Stimulated activated CD8-positive, alpha-beta memory T cell treated with anti-CD3 and anti-CD28 coated beads, Interleukin-15, amount 100 ng/mL, for 4 hours (primary cell): ENCODE results near the gene CPAMD8.
A peak's percentile ranks its signal among the peaks of the same experiment; 100 is the strongest.

Source experiments
- DNase-seq, 2 donors: peaks; one replicate each; pipeline ENCODE4 v3.0.0-alpha.2; 2020; ENCODE audit warnings: low read depth in 2 of 2

The CPAMD8 gene

GRCh38 chr19:16920816-16921529 is 105.6 kb downstream of the CPAMD8 start:
- DNase-seq, result no peak

DNA sequence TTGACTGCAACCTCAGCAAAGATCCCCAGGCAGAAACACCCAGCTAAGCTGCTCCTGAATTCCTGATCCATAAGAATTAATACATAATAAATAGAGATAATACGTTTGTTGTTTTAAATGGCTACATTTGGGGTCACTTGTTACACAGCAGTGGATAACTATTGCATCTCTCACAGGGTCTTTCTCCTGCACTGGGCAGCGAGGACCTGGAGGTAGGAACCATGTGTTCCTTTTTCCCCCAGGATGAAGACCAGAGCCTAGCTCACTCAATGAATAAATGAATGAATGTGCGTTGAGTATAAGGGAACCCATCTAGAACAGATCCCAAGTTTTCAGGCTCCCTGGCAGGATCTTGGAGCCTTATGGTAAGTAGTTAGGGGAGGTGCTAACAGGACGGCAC is 107.1 kb downstream of the CPAMD8 start:
- no peak for DNase-seq

DNA sequence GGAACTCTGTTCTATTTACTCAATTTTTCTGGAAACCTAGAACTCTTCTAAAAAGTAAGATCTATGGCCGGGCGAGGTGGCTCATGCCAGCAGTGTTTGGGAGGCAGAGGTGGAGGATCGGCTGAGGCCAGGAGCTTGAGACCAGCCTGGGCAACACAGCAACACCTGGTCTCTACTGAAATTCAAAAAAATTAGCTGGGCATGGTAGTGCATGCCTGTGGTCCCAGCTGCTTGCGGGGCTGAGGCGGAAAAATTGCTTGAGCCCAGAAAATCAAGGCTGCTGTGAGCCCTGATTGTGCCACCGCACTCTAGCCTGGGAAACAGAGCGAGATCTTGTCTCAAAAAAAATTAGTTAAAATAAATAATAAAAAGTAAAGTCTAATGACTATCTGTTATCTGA is 109.2 kb downstream of the CPAMD8 start:
- no peak for DNase-seq

DNA sequence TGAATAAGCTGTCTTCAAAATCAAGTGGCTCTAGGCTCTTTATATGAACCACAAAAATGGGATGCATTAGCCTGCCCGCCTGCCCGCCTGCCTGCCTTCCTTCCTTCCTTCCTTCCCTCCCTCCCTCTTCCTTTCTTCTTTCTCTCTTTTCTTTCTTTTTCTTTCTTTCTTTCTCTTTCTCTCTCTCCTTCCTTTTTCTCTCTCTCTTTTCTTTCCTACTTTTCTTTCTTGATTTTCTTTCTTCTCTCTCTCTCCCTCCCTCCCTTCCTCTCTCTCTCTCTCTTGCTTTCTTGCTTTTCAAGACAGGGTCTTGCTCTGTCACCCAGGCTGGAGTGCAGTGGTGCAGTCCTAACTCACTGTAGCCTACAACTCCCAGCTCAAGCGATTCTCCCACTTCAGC is 110.9 kb downstream of the CPAMD8 start:
- DNase-seq, result no peak

GRCh38 chr19:16915135-16915534 is 111.5 kb downstream of the CPAMD8 start:
- DNase-seq, result no peak

DNA sequence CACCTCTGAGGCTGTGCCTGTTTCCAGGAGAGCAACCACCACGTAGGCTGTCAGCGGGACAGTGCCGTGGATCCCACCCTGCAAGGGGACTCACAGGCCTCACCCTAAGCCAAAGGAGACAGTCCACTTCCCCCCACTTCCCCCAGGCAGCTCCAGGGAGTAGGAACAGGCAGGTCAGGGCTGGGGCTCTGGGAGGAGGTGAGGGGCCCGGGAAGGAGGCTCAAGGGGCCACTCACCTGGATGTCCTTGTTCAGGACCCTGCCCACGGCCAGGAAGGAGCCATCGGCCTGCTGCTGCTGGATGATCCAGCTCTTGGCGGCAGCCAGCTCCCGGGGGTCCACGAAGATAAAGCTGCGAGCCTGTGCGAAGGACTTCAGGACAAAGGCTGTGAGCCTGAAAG is 112.2 kb downstream of the CPAMD8 start:
- no peak for DNase-seq

- DNase-seq, result no peak
Observed at GRCh38 chr19:16912780-16913179, 113.8 kb downstream of the CPAMD8 start.

DNA sequence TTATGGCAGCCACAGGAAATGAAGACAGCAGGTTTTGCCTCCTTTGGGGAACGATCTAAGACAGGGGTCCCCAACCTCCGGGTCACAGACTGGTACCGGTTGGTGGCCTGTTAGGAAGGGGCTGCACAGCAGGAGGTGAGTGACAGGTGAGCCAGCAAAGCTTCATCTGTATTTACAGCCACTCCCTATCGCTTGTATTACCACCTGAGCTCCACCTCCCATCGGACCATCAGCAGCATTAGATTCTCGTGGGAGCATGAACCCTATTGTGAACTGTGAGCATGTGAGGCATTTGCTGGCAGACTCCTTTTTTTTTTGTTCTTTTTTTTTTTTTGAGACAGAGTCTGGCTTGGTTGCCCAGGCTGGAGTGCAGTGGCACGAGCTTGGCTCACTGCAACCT is 115.6 kb downstream of the CPAMD8 start:
- DNase-seq, result no peak

DNA sequence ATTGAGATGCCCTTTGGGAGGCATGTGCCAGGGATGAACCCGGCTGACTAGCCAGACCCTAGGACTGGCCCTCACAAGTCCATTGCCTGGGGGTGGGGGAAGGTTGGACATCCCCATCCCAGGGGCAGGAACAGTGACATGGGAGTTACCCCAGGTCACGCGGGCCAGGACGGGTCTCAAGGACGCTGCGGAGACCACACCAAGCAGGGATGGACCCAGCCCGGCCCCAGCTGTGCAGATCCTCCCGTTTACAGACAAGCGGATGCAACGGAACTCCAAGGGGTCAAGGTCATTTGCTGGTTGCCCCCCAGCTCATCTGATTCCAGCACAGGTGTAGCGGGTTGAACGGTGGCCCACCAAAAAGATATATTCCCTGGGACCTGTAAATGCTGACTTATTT is 117.9 kb downstream of the CPAMD8 start:
- DNase-seq, result no peak

- DNase-seq, result no peak
Observed at GRCh38 chr19:16904599-16904998, 122.0 kb downstream of the CPAMD8 start.

DNA sequence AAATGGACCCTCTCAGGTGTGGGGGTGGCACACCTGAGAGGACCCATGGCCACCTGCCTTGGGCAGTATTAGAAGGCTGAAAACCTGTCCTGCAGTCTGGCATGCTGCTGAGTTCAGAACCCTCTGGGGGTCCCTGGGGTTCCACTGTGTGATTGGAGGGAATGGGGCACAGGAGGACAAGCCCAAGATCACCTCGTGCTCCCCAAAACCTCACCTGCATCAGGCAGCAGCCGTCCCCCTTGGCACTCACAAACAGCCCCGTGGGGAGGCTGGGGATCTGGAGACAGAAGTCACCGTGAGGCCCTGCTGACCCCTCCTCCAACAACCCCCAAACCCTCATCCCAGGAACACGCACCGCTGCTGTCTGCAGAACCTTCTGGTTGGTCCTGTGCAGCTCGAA is 123.3 kb downstream of the CPAMD8 start:
- no peak for DNase-seq

DNA sequence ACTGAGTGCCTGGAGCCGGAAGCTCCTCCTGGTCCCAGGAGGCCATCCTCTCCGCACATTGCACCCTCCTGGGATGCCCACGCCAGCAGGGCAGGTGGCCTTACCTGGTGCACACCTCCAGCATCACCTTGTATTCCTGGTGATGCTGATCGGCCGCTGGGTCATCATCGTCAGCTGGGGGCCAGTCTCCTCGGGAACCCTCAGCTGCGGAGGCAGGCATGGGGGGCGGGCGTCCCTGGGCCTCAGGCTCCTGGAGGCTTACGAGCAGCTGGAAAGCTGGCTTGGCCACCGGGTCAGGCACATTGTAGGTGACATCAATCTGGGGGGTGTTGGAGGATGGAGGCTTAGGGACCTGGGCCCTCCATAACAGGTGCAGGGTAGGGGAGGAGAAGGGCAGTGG is 124.1 kb downstream of the CPAMD8 start:
- DNase-seq, result no peak

- DNase-seq, result no peak
Observed at GRCh38 chr19:16901491-16902175, 125.0 kb downstream of the CPAMD8 start.

DNA sequence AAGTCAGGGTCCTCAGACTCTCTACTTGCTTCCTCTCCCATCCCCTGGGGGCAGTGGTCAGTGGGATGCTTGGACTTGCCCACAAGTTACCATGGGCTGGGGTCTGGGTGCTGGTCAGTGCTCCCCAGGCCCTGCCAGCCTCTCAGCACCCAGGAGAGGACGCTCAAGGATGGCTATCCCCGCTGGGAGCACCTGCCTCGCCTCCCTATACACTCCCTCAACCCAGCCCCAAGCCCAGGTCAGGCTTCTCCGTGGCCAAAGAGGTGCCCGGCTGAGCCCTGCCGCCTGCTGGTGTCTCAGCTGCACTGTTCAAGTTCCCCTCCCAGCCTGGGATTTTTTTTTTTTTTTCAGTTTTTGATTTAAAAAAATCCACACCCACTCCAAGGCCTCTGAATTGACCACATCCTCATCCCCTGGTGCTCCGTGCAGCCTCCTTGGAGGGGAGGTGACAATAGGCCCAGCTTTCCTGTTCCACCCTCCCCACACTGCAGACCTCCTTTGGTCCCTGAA is 127.0 kb downstream of the CPAMD8 start:
- no peak for DNase-seq

GRCh38 chr19:16898361-16899015 is 128.1 kb downstream of the CPAMD8 start:
- DNase-seq, result no peak

GRCh38 chr19:16897856-16898161 is 128.8 kb downstream of the CPAMD8 start:
- no peak for DNase-seq

GRCh38 chr19:16897029-16897855 is 129.4 kb downstream of the CPAMD8 start:
- peak; percentile 42 for DNase-seq

DNA sequence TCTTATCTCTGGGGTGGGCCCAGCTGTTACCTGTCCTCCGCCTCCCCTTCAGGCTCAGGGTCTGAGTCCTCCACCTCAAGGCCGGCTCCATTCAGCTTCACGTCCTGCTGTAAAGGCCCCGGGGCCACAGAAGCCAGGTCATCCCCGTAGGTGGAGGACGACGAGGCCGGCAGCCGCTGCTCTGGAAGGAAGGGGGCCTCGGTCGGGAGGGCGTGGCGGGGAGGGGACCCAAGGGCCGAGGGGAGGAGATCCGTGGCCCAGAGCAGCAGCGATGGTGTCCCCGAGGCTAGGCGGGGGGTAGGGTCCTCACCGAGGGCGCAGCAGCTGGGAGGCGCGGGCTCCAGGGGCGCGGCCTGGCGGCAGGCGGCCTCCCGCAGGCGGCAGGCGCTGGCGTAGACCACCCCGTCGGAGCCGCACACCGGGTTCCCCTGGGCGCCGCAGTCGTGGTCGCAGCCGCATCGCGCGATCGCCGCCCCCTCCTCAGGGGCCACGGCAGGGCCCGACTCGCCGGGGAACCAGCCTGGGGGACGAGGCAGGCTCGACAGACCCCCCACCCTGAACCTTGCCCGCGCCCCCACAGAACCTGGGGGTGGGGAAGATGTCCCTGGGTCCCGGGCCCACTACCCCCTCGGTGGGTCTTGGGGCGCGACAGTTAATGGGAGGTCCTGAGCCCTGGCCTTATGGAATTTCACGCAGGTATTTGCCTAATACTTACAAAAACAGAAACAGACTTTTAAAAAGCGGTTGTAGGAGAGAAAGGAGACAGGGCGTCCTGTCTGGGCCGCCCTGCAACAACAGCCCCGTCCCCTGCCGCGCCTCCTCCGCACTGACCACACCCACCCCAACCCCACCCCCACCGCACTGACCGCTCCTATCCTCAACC is 130.2 kb downstream of the CPAMD8 start:
- no peak for DNase-seq

DNA sequence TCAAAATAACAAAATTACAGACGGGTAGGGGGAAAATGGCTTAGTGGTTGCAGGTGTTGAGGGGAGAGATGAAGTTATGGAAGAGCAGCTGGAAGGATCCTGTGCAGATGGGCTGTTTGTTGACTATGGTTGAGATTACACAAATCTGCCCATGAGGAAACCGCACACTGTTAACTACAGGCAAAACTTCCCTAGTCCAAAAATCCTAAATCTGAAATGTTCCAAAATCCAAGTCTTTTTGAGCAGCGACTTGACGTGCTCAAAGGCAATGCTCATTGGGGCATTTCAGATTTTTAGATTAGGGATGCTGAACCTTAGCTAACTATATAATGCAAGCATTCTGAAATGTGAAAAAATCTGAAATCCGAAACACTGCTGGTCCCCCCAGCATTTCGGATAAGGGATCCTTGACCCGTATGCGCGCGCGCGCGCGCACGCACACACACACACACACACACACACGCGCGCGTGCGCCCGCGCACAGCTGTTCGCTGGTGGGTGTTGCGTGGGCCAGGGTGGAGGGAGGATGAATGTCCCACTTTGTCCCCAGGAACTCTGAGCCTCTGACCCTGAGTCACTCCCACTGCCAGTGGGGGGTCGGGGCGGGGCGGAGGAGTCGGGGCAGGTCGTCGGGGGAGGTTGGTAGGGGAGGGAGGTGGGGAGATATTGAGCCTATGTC is 131.0 kb downstream of the CPAMD8 start:
- no peak for DNase-seq

DNA sequence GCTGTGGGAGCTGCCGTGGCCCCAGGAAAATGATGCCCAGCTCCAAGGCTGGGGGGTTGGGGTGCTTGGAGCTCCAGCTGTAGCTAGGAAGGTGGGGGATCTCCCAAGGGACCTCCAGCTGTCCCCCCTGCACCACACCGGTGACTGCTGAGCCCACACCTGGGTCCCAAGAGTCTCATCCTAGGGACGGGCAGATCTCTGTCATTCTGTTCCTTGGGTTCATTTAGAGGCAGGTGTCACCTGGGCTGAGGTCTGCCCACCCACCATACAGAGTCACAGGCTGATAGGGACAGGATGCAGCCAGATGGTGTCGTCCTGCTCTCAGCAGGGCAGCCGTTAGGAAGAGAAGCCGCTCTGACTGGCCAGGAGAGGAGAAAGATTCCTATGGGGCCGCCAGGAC is 132.5 kb downstream of the CPAMD8 start:
- no peak for DNase-seq

DNA sequence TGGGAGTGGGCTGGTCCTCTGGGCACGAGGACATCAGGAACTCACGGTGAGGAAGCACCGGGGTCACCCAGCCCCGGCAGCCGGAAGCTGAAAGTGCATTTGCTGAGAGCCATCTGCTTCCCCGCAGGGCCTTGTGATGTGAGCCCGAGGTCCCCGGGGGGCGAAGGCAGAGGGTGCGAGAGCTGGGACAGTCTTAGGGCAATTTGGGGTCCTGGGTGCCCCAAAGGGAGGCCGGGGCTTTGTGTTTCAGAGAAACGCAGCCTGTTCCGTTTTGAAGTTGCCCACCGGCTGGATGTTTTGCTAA is 133.0 kb downstream of the CPAMD8 start:
- no peak for DNase-seq
